Breast epithelium (tissue), 3 donors: ENCODE measurements around the gene FAT1.

Experiments used
- POLR2A ChIP-seq: fragments of 450-650 bp; IDR thresholded peaks from one replicate; pipeline ENCODE4 v1.6.1; 2016; ENCODE audit warnings: antibody characterized with exemption, mild to moderate bottlenecking, moderate library complexity
- TF ChIP-seq, protein P1 (sequence below), 3 donors: fragments of 450-650 bp; IDR thresholded peaks; one replicate each; pipeline ENCODE4 v1.5.1; 2016 to 2017; ENCODE audit warnings: antibody characterized with exemption in 3 of 3, mild to moderate bottlenecking in 3 of 3, moderate library complexity in 3 of 3

GRCh38 chr4:186543206-186543605, 180.4 kb downstream of the FAT1 start:
- TF ChIP-seq, protein P1, sequence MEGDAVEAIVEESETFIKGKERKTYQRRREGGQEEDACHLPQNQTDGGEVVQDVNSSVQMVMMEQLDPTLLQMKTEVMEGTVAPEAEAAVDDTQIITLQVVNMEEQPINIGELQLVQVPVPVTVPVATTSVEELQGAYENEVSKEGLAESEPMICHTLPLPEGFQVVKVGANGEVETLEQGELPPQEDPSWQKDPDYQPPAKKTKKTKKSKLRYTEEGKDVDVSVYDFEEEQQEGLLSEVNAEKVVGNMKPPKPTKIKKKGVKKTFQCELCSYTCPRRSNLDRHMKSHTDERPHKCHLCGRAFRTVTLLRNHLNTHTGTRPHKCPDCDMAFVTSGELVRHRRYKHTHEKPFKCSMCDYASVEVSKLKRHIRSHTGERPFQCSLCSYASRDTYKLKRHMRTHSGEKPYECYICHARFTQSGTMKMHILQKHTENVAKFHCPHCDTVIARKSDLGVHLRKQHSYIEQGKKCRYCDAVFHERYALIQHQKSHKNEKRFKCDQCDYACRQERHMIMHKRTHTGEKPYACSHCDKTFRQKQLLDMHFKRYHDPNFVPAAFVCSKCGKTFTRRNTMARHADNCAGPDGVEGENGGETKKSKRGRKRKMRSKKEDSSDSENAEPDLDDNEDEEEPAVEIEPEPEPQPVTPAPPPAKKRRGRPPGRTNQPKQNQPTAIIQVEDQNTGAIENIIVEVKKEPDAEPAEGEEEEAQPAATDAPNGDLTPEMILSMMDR (IDR thresholded peaks at IDR 0.05) = no peak
- no peak for TF ChIP-seq POLR2A
